Measurements from ENCODE around the gene UNKL. TPM values are rescaled to one million over a fixed set of nuclear protein-coding genes. Genes with fewer than 3 reads are reported as not detected.

The UNKL gene
- total RNA-seq, 2 experiments from 2014 or later: 31.3 to 32.8 TPM

DNA sequence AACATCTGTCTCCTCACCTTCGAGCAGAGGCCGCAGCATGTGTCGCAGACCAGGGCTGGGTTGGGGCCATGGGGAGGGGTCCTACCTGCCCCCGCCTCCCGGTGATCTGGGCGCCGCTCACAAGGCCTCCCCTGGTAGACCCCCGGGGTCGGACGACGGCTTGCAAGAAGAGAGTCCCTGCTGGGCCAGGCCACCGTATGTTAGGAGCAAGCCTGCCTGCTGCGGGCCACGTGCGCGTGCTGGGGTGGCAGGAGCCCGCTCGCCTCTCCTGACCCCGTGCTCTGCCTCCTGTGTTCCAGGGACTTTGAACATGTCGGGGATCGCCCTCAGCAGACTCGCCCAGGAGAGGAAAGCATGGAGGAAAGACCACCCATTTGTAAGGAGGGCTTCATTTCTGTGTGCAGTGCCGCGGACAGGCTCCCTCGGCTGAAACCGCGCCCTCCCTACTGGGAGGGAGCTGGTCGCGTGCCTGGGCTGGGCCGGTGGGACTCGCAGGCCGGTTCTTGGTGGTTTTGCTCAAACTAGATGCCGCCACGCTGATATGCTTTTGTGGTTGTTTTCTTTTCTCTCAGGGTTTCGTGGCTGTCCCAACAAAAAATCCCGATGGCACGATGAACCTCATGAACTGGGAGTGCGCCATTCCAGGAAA is 100.7 kb downstream of the UNKL start:
- ChIA-PET CTCF (no interaction called here), POLR2A (interaction anchor here (0.6 kb wide), 1 partner anchor 10 kb away, joined by 4 read pairs; no protein-coding TSS in a partner anchor)
- no peaks in the 10 kb centered on the region for H3K27me3 Mint-ChIP-seq
- peaks cover 58% of the 10 kb centered on the region for H3K36me3 Mint-ChIP-seq (ENCODE audit: low read depth)
- H3K27ac Mint-ChIP-seq: no peak overlapping the region
- peaks cover 30% of the 10 kb centered on the region for H3K4me1 Mint-ChIP-seq
- no peaks in the 10 kb centered on the region for H3K9me3 Mint-ChIP-seq (ENCODE audit: low read depth)
- H3K4me3 Mint-ChIP-seq: no peak overlapping the region
- DNase-seq: no peak
- intact Hi-C loops (cut with DNase I, micrococcal nuclease): loop anchor here in 1 of 2 experiments (5.0 kb wide), 1 partner anchor 582 kb away; no protein-coding TSS in a partner anchor
- no peak for ATAC-seq

Other genes starting within 250 kb of the UNKL start
- gene TPSG1, start 189.4 kb downstream of the UNKL start, total RNA-seq: not detected
- not detected for gene TPSB2, start 184.5 kb downstream of the UNKL start, total RNA-seq
- not detected for gene TPSAB1, start 174.0 kb downstream of the UNKL start, total RNA-seq
- not detected for gene TPSD1, start 158.6 kb downstream of the UNKL start, total RNA-seq
- 100 to 1,000 TPM; 251 to 358 TPM for gene UBE2I, start 105.1 kb downstream of the UNKL start, total RNA-seq
- 1 to 10 TPM in 1 of 2 experiments, under 1 TPM in 1; 0.57 to 1.0 TPM for gene BAIAP3, start 81.1 kb downstream of the UNKL start, total RNA-seq
- gene TSR3, start 62.8 kb downstream of the UNKL start, total RNA-seq: 10 to 100 TPM; 37.6 to 58.7 TPM
- gene GNPTG, start 62.8 kb downstream of the UNKL start, total RNA-seq: 10 to 100 TPM; 16.3 to 17.4 TPM
- gene UQCC4, start 6.0 kb upstream of the UNKL start, total RNA-seq: 10 to 100 TPM; 11.9 to 15.5 TPM
- not detected for gene PERCC1, start 16.4 kb upstream of the UNKL start, total RNA-seq
- 1 to 10 TPM in 1 of 2 experiments, under 1 TPM in 1; 0.70 to 1.6 TPM for gene CCDC154, start 29.9 kb upstream of the UNKL start, total RNA-seq
- gene CLCN7, start 60.3 kb upstream of the UNKL start, total RNA-seq: 10 to 100 TPM; 29.9 to 33.7 TPM
- not detected for gene PTX4, start 74.2 kb upstream of the UNKL start, total RNA-seq
- gene TELO2, start 78.7 kb upstream of the UNKL start, total RNA-seq: 10 to 100 TPM; 48.1 to 60.0 TPM
- gene TMEM204, start 119.0 kb upstream of the UNKL start, total RNA-seq: 10 to 100 TPM; 12.6 to 17.5 TPM
- 10 to 100 TPM in 1 of 2 experiments, 1 to 10 TPM in 1; 9.8 to 11.0 TPM for gene IFT140, start 197.4 kb upstream of the UNKL start, total RNA-seq
- gene CRAMP1, start 197.7 kb upstream of the UNKL start, total RNA-seq: 10 to 100 TPM; 14.1 to 15.0 TPM